HG02642 (cell line): ENCODE data around the gene HIC2.
A peak's percentile ranks its signal among the peaks of the same experiment; 100 is the strongest.
"Not testable (repeated sequence)": the region's sequence is repeated elsewhere in the genome, so short reads cannot be mapped to it uniquely, and the experiment has no call there.

Experiments used
- ATAC-seq: cut with Tn5 transposase; IDR thresholded peaks from one replicate; pipeline ENCODE4 v1.9.1; 2021; ENCODE audit warnings: mild to moderate bottlenecking; ENCODE audit not compliant: unreplicated experiment, poor library complexity

HIC2 gene, protein sequence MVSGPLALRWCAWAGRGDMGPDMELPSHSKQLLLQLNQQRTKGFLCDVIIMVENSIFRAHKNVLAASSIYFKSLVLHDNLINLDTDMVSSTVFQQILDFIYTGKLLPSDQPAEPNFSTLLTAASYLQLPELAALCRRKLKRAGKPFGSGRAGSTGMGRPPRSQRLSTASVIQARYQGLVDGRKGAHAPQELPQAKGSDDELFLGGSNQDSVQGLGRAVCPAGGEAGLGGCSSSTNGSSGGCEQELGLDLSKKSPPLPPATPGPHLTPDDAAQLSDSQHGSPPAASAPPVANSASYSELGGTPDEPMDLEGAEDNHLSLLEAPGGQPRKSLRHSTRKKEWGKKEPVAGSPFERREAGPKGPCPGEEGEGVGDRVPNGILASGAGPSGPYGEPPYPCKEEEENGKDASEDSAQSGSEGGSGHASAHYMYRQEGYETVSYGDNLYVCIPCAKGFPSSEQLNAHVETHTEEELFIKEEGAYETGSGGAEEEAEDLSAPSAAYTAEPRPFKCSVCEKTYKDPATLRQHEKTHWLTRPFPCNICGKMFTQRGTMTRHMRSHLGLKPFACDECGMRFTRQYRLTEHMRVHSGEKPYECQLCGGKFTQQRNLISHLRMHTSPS

DNA sequence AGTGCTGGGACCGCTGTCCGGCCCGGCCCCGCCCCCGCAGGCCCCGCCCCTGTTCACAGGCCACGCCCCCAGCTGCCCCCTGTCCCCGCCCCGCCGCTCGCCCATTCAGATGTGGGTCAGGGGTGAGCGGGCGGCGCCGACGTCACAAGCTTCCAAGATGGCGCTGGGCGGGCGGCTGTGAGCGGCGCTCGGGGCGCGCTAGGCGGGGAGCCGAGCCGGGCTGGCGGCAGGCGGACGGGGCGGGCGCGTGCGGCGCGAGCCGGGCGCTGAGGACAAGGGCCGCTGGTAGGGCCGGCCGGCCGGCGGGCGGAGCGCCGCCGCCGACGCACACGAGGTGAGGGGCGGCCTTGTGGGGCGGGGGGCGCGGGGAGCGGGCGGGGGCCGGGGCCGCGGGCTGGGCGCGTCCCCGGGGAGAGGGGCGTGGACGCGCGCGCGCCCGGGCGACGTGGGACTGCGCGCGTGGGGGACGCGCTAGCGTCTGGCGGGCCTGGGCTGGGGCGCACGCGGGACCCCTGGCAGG lies at the start of gene HIC2:
Gene HIC2 (plus strand): TSS at position 145 of the 520 bp plus-strand sequence. CDS start 25,461 bp downstream, outside the sequence.
- ATAC-seq = peak; percentile 78

DNA sequence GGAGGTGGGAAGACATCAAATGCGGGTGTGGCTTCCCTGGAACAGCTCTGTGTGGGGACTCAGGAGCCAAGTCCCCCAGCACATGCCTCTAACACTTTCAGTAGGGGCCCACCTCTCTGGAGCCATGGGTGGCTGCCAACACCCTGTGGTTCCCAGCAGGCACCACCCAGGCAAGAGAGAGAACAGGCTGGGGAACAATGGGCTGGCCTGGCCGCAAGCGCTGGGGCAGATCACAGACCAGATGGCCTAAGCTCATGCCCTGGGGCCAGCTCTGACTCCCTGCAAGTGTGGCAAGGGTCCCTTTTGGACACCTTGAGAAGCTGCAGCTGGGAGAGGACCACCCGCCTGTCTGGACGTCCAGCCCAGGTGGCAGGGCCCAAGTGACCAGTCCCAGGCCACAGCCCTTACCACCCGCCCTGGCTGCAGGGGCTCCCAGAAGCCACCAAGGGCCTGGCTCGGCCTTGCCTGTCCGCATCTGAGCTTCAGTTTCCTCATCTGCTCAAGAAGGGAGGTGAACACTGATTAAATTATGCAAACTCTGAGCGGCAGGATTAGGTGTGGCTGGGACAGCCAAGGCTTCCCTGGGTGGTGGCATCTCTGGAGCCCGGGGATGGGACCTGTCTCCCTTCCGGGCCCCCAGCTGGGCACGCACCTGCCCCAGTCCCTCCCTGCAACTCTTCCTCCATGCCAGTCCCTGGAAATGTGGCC lies 48.4 kb upstream of the HIC2 start:
- ATAC-seq = not testable (repeated sequence)

DNA sequence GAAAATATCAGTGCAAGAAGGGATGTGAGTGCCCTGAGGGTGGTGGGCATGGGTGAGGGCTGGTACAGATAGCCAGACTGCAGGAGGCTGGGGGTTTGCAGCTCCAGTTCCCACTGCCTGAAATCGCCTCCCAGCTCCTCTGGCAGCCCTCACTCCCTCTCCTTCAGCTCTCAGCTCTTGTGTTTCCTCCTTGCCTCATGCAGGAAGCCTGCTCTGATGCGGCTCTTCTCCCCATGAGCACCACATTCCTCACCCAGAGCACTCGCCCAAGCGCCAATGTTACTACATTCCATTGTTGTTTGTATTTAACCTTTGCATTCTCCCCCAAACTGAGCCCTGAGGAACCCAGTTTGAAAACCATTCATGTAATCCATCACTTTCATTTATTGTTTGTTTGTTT lies 41.3 kb upstream of the HIC2 start:
- not testable (repeated sequence) for ATAC-seq

DNA sequence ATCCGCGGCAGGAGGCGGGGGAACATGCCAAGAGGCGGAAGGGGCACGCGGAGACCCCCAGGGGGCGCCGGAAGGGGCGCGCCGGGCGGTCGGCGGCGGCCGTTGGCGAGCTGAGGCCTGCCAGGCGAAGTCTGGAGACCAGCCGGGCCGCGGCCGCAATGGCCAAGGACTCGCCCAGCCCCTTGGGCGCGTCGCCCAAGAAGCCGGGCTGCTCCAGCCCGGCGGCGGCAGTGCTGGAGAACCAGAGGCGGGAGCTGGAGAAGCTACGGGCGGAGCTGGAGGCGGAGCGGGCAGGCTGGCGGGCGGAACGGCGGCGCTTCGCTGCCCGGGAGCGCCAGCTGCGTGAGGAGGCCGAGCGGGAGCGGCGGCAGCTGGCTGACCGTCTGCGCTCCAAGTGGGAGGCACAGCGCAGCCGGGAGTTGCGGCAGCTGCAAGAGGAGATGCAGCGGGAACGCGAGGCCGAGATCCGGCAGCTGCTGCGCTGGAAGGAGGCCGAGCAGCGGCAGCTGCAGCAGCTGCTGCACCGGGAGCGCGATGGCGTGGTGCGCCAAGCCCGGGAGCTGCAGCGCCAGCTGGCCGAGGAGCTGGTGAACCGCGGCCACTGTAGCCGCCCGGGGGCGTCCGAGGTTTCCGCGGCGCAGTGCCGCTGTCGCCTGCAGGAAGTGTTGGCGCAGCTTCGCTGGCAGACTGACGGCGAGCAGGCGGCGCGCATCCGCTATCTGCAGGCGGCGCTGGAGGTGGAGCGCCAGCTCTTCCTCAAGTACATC lies 33.3 kb upstream of the HIC2 start, which contains the start of gene RIMBP3B:
Gene RIMBP3B (plus strand): TSS at position 51 of the 767 bp plus-strand sequence. CDS start 108 bp downstream, at position 159.
- ATAC-seq = peak; percentile 72

DNA sequence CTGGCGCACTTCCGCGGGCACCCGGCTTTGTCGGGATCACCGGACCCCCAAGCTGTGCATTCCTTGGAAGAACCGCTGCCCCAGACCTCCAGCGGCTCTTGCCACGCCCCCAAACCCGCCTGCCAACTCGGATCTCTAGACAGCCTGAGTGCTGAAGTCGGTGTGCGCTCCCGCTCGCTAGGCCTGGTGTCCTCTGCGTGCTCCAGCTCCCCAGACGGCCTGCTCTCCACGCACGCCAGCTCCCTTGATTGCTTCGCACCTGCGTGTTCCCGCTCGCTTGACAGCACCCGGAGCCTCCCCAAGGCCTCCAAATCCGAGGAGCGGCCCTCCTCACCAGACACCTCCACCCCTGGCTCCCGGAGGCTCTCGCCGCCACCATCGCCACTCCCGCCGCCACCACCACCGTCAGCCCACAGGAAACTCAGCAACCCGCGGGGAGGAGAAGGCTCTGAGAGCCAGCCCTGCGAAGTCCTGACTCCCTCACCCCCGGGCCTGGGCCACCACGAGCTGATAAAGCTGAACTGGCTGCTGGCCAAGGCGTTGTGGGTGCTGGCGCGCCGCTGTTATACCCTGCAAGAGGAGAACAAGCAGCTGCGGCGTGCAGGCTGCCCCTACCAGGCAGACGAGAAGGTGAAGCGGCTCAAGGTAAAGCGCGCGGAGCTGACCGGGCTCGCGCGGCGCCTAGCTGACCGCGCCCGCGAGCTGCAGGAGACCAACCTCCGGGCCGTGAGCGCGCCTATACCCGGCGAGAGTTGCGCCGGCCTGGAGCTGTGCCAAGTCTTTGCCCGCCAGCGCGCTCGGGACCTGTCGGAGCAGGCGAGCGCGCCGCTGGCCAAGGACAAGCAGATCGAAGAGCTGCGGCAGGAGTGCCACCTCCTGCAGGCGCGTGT lies 32.5 kb upstream of the HIC2 start:
- peak; percentile 42 for ATAC-seq

DNA sequence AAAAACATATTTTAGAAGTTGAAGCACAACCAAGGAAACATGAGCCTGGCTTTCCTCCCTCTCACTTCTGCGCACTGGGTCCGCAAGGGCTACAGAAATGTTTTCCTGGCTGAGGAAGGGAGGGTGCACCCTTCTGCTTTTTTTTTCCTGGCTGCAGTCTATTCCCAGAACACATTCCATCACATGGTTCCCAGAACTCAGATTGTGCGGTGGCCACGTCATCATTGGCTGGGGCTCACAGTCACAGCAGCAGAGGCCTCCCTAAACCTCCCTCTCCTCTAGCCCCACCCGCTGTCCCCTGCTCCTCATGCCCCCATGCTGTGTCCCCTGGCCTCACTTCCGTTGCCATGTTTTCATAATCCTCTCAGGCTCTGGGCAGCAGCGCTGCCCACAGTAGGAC lies 27.7 kb upstream of the HIC2 start:
- ATAC-seq = not testable (repeated sequence)

DNA sequence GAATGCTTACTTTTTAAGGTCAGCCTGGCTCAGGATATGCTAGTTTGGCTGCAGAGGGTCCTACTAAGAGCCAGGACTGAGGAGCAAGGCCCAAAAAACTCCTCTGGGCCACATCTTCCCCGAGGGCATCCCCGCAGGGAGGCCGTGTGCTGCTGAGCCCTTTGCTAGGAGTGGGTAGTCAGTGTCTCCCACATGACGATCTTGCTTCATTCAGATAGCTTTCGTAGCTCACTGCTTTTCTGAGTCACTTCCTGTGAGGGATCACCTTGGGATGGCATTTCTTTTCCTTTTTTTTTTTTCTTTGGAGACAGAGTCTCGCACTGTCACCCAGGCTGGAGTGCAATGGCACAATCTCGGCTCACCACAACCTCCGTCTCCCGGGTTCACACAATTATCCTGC lies 27.2 kb upstream of the HIC2 start:
- ATAC-seq = not testable (repeated sequence)

DNA sequence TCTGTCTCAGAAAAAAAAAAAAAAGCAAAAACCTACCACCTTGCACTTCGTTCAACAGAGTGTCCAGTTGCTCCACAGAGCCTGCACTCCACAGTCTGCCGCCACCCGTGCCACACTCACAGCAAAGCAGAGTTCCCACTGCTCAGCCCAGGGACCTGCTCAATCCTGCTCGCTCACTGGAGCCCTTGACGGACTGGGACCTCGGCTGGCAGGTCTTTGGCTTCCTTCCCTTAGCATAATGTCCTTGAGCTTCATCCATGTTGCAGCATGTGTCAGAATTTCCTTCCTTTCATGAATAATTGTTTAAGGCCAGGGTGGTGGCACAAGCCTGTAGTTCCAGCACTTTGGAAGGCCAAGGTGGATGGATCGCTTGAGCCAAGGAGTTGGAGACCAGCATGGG lies 22.6 kb upstream of the HIC2 start:
- ATAC-seq = not testable (repeated sequence)

DNA sequence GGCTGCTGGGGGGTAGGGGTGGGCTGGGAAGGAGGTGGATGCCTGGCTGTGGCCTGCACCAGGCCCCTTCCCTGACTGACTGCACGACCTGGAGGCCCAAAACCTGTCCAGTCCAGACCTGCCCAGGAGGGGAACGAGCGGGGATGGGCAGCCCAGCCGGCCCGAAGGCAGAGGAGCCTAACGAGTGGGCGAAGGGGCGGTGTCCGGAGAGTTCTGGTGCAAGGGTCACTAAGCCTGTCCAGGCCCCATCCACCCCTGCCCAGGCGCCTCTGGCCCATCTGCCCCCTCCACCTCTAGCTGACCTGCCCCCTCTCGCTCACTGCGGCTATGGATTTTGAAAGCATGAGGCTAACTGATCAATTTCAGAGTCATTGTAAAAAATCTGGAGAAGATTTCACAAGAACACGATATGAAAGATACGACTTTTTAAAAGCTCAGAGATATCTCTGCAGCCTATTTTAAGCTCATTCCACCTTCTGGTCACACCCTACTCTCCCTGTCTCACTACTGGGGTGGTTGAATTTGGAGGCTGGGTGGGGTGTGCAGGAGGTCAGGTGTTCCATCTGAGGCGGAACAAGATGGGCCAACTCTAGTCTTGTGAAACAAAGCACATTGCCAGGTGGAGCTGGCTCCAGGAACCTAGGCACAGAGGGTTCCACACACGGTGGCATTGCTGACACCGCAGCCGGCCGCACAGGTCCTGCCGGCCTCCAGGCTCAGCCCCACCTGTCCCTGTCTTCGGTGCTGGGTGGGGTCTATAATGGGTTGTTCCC lies 15.8 kb upstream of the HIC2 start:
- ATAC-seq = not testable (repeated sequence)

DNA sequence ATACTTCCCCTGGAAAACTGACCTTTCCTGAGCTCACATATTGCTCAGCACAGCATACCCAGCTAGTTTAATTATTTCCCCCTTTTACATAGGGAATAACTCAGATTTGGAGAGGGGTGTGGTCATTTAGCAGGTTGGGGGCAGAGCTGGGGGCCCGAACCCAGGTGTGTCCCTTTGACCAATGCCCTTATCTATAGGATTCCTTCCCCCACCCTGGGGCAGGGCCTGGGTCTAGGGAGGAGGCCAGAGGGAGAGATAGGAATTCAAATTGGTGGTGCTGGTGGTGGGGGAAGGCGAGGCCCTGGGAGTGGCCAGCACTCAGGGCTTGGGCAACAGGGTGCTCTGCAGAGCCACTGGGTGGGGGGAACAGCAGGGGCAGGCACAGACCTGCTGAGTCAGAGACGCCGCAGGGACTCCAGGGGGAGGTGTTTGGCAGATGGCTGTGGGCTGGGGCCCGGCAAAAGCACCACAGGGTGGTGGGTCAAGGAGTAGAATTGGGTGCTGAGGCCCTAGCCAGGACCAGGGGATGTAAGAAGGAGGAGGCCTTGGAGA lies 14.3 kb upstream of the HIC2 start:
- ATAC-seq = not testable (repeated sequence)

DNA sequence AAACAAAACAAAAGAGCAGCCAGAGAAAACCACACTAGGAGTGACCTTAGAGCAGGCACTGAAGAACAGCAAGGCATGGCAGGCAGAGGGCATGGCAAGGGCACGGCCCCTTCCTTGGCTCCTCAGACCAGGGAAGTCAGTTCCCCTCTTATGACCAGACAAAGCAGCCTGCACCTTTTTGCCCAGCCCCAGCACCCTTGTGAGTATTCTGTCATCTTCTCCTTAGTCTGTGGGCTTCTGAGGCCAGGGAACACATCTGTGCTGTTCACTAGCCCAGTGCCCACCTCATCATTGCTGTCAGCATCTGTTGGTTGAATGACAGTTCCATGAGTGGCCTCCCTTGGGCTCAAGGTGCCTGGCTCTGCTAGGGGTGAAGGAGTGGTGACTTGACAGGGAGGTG lies 10.0 kb upstream of the HIC2 start:
- ATAC-seq = not testable (repeated sequence)

DNA sequence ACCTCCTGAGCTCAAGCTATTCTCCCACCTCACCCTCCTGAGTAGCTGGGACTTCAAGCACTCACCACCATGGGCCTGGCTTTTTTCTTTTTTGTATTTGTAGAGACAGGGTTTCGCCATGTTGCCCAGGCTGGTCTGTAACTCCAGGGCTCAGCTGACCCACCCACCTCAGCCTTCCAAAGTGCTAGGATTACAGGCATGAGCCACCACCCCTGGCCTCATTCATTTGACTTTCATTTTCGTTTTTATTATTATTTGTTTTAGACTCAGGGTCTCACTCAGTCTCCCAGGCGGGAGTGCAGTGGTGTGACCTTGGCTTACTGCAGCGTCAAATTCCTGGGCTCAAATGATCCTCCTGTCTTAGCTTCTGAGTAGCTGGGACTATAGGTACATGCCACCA lies 9.4 kb upstream of the HIC2 start:
- not testable (repeated sequence) for ATAC-seq

DNA sequence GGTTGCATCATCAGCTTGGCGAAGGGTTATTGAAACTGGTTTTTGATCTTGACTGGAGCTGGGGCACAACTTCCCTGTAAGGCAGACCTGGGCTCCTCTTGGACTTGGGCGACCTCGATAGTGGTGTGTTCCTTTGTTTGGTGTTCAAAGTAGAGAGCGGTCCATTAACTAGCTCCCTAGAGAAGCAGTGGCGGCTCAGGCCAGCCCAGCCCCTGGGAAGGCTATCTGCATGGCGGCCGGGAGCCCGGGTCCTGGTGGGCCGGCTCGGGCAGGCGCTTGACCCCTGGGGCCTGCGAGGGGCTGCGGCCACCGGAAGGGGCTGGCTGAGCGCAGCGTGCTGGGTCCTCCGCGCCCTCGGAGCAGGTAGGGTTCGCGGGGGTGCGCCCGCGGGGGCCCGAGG lies 796 bp upstream of the HIC2 start:
- not testable (repeated sequence) for ATAC-seq

DNA sequence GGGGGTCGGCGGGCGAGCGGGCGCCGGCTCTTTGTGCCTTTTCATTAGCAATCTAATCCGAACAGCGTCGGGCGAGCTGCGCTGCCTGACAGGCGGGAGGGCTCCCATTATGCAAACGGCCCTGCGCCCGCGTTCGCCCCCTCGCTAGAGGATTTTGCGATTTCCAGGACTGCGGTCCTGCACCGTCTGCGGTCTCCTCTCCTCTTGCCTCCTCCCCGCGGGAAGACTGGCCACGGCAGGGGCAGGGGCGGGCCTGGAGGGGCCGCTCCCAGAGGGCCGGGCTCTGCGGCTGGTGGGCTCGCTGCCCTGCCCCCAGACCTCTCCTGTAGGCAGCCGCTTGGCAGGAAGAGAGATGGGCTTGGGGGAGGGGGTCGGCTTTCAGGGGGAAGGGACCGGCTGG lies 682 bp downstream of the HIC2 start:
- peak; percentile 32 for ATAC-seq

DNA sequence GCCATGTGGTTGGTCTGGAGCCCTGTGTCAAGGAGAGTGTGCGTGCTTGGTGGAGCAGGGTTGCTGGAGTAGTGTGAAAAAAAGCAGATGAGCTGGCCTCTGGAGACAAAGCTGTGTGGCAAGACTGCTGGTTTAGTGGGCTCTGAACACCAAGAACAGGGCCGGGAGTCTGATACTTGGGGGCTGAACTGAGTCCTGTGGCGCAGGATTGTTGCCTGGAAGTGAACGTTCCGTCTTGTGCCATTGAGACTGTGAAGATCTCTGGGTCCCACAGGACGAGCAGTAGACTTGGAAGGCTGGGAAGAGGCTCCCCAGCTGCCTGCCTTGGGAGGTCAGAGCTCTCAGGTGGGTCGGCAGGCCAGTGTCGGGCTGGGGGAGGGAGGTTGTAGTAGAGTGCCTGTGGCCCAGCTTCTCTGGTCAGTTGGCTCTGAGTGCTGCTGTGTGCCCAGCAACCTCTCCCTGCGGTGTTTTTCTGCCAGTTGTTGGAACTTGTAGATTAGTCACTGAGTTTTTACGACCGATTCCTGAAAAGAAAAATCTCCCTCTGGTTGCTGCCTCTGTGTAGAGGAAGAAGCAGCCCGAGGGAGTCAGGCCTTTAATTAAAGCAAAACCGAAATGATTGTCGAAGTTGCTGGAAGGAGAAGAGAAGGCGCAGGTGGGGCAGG lies 1.9 kb downstream of the HIC2 start:
- not testable (repeated sequence) for ATAC-seq

DNA sequence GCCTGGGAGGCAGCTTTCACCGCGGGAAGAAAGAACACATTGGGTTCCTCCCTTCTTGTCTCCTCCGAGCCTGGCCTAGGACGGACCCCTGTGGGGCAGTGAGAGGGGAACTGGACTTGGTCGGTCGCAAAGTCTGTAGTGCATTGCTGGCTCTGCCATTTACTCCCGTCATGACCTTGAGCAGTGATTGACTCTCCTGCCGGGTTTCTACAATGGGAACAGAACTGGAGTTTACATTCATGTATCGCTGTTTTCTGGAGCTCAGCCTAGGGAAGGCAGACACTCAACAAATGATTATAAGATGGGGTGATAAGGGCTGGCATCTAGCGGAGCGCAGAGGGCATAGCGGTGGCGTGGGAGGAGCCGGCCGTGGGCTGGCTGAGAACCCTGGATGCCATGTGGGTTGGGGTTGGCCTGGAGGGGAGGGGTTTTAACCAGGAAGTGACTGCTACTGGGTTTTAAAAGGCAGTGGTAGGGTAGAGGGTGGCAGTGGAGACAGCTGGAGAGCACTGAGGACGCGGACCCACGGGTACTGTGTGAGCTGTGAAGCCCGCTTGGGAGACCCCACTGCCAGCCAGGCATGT lies 3.1 kb downstream of the HIC2 start:
- ATAC-seq = not testable (repeated sequence)

DNA sequence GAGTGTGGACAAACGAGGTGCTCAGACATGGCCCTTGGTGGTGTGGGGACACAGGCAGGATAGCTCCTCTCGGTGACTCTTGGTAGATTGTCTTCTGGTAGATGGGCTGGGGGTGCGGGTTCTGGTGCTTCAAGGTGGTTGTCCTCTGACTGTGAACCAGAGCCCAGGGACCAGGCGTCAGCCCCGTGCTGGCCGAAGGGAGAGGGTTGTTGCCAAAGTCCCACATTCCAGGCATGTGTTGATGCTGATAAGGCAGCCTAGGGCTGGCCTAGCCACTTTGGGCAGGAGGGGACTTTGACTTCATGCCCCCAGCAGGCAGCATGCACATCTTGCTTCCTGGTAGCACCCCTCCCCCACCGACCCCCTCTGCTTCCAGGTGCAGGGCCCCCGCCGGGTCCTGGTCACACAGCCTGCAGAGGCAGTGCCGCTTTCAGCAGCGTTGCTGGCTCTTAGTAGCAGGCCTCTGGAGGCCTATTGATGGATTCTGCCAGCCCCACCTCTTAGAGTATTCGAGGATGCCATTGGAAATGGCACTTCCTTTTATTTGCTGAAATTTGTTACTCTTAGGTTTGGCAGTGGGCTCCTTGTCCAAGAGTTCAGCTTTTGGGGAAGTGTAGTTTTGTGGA lies 7.0 kb downstream of the HIC2 start:
- not testable (repeated sequence) for ATAC-seq
